HFFc6 (cell line): Measurements from ENCODE around the gene KAT14. TPM values are rescaled to one million over a fixed set of nuclear protein-coding genes. Genes with fewer than 3 reads are reported as not detected.
"Not testable (repeated sequence)": the region's sequence is repeated elsewhere in the genome, so short reads cannot be mapped to it uniquely, and the experiment has no call there.

Source experiments
- DNase-seq: peaks from one replicate; pipeline ENCODE4 v3.0.0-alpha.2; 2018
- H3K27ac Mint-ChIP-seq: 2 replicates; pipeline ENCODE4 v1.8.0; 2020; ENCODE audit warnings: mild to moderate bottlenecking, mixed read lengths
- H3K27me3 Mint-ChIP-seq: 2 replicates; pipeline ENCODE4 v1.8.0; 2021; ENCODE audit warnings: mild to moderate bottlenecking, moderate library complexity, mixed read lengths; ENCODE audit not compliant: insufficient read depth
- H3K36me3 Mint-ChIP-seq: 2 replicates; pipeline ENCODE4 v1.8.0; 2021; ENCODE audit warnings: low read depth, mixed read lengths
- H3K4me1 Mint-ChIP-seq: 2 replicates; pipeline ENCODE4 v1.8.0; 2020; ENCODE audit warnings: low read depth, mixed read lengths
- H3K4me3 Mint-ChIP-seq: 2 replicates; pipeline ENCODE4 v1.8.0; 2020; ENCODE audit warnings: mild to moderate bottlenecking, moderate library complexity, mixed read lengths
- H3K9me3 Mint-ChIP-seq: 2 replicates; pipeline ENCODE4 v1.8.0; 2020; ENCODE audit warnings: mild to moderate bottlenecking, mixed read lengths
- total RNA-seq, 6 experiments: library from RNA; stranded (reverse); fragmentation: NEBNext Ultra II Directional; extraction: Animal tissue kit (Norgen Biotek cat#: 25700); gene quantifications; 2 replicates in 1 of 6; 3 replicates in 5 of 6; pipeline ENCODE4 v1.2.3, GENCODE V29; 2021
- TF ChIP-seq, protein P1 (sequence below): fragments of 200-600 bp; sonication (generic); IDR thresholded peaks from 2 replicates; pipeline ENCODE4 v1.5.0; 2021; ENCODE audit warnings: antibody characterized with exemption, mild to moderate bottlenecking

Gene KAT14
- total RNA-seq, 6 experiments from 2014 or later, result 8.9 to 10.3 (median 9.6) TPM

DNA sequence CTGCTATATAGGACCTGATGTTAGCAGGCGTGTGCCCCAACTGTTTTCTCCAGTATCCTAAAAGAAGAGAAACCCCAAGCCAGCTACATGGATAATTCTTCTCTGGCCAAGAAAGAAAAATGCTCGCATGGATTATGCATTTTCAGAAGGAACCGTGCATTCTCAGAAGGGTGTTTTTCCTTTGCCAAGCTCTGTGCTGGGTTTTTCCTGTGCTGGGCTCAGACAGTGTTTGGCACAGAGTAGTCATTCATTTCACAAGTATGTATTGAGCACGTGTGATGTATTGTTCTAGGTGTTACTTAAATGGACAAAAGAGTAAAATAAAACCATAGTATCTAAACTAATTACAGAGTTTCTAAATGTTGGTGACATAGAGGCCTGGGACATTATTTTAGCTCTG lies 88.0 kb downstream of the KAT14 start:
- no peak overlapping the region for H3K4me3 Mint-ChIP-seq
- no peaks in the 10 kb centered on the region for H3K9me3 Mint-ChIP-seq
- peaks cover 28% of the 10 kb centered on the region for H3K4me1 Mint-ChIP-seq
- peaks cover 10% of the 10 kb centered on the region for H3K27me3 Mint-ChIP-seq
- TF ChIP-seq, protein P1, sequence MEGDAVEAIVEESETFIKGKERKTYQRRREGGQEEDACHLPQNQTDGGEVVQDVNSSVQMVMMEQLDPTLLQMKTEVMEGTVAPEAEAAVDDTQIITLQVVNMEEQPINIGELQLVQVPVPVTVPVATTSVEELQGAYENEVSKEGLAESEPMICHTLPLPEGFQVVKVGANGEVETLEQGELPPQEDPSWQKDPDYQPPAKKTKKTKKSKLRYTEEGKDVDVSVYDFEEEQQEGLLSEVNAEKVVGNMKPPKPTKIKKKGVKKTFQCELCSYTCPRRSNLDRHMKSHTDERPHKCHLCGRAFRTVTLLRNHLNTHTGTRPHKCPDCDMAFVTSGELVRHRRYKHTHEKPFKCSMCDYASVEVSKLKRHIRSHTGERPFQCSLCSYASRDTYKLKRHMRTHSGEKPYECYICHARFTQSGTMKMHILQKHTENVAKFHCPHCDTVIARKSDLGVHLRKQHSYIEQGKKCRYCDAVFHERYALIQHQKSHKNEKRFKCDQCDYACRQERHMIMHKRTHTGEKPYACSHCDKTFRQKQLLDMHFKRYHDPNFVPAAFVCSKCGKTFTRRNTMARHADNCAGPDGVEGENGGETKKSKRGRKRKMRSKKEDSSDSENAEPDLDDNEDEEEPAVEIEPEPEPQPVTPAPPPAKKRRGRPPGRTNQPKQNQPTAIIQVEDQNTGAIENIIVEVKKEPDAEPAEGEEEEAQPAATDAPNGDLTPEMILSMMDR, result no peak
- DNase-seq, result no peak
- no peak overlapping the region for H3K27ac Mint-ChIP-seq
- no peaks in the 10 kb centered on the region for H3K36me3 Mint-ChIP-seq

DNA sequence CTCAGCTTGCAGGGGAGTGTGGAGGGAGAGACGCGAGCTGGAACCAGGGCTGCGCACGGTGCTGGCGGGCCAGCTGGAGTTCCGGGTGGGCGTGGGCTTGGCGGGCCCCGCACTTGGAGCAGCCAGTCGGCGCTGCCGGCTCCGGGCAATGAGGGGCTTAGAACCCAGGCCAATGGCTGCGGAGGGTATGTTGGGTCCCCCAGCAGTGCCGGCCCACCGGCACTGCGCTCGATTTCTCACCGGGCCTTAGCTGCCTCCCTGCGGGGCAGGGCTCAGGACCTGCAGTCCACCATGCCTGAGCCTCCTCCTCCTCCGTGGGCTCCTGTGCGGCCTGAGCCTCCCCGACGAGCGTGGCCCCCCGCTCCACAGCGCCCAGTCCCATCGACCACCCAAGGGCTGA lies 89.1 kb downstream of the KAT14 start:
- not testable (repeated sequence) for H3K27me3 Mint-ChIP-seq, H3K27ac Mint-ChIP-seq, DNase-seq, H3K36me3 Mint-ChIP-seq, H3K4me3 Mint-ChIP-seq, H3K9me3 Mint-ChIP-seq
- H3K4me1 Mint-ChIP-seq, result peaks cover 28% of the 10 kb centered on the region

DNA sequence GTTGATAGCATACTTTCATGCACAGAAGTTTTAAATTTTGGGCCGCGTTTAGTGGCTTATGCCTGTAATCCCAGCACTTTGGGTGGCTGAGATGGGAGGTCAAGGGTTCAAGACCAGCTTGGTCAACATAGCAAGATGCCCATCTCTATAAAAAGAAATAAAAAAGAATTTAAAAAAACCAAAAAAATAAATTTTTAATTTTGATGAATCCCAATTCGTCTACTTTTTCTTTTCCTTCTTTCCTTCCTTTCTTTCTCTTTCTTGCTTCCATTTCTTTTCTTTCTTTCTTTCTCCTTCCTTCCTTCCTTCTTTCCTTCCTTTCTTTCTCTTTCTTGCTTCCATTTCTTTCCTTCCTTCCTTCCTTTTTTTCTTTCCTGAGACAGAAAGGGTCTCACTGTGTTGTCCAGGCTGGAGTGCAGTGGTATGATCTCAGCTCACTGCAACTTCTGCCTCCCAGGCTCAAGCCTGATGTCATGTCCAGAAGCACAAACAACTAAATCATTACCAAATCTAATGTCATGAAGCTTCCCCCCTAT lies 95.8 kb downstream of the KAT14 start:
- no peaks in the 10 kb centered on the region for H3K36me3 Mint-ChIP-seq
- TF ChIP-seq, protein P1, result no peak
- no peak overlapping the region for H3K4me3 Mint-ChIP-seq
- H3K4me1 Mint-ChIP-seq, result no peaks in the 10 kb centered on the region
- DNase-seq, result no peak
- peaks cover 2% of the 10 kb centered on the region; the same call in 1 of the 2 replicates for H3K27me3 Mint-ChIP-seq
- no peaks in the 10 kb centered on the region for H3K9me3 Mint-ChIP-seq
- H3K27ac Mint-ChIP-seq, result no peak overlapping the region

Other genes with a start within 250 kb of the KAT14 start
- 10 to 100 TPM; 69.6 to 97.5 (median 81.8) TPM for gene SNX5, start 169.1 kb upstream of the KAT14 start, total RNA-seq
- 10 to 100 TPM; 12.7 to 19.2 (median 17.9) TPM for gene MGME1, start 168.8 kb upstream of the KAT14 start, total RNA-seq
- not detected for gene OVOL2, start 79.9 kb upstream of the KAT14 start, total RNA-seq
- gene PET117, start within 50 bp of the KAT14 start, total RNA-seq, result 10 to 100 TPM in 5 of 6 experiments, 1 to 10 TPM in 1; 8.9 to 12.8 (median 11.8) TPM
- 10 to 100 TPM in 4 of 6 experiments, 1 to 10 TPM in 2; 8.9 to 11.4 (median 10.2) TPM for gene ZNF133, start 150.7 kb downstream of the KAT14 start, total RNA-seq